ENCODE measurements around the gene NOL4L.

- no peak for TF ChIP-seq CTCF (IDR thresholded peaks at IDR 0.05)
- TF ChIP-seq POLR2A (IDR thresholded peaks at IDR 0.05) = no peak
These were observed 136.7 kb downstream of the NOL4L start for GRCh38 chr20:32448306-32449056.
